Stimulated activated CD4-positive, alpha-beta T cell treated with anti-CD3 and anti-CD28 coated beads, Interleukin-12 subunit alpha, Interleukin-12 subunit beta, amount 100 ng/mL, for 24 hours (primary cell): Measurements from ENCODE around the gene HPCA.
A peak's percentile ranks its signal among the peaks of the same experiment; 100 is the strongest.

ENCODE experiments used
- DNase-seq, 2 experiments: peaks; one replicate each; pipeline ENCODE4 v3.0.0-alpha.2; 2020; ENCODE audit warnings: low read depth in 2 of 2

Gene HPCA

GRCh38 chr1:32889731-32890278 lies 3.5 kb downstream of the HPCA start:
- DNase-seq: no peak

- DNase-seq: no peak
Measured at GRCh38 chr1:32890516-32891240, 4.4 kb downstream of the HPCA start.

- no peak for DNase-seq
Measured at GRCh38 chr1:32891241-32891570, 4.9 kb downstream of the HPCA start.

- DNase-seq: no peak
Measured at GRCh38 chr1:32891630-32892029, 5.3 kb downstream of the HPCA start.

GRCh38 chr1:32892368-32893197 lies 6.3 kb downstream of the HPCA start:
- peak in 1 of 2 experiments; percentile 30 for DNase-seq

GRCh38 chr1:32893198-32894018 lies 7.1 kb downstream of the HPCA start:
- DNase-seq: peak in 1 of 2 experiments; percentile 14

GRCh38 chr1:32894019-32894600 lies 7.8 kb downstream of the HPCA start:
- DNase-seq: no peak

- no peak for DNase-seq
Measured at GRCh38 chr1:32894681-32895080, 8.4 kb downstream of the HPCA start.

- DNase-seq: no peak
Measured at GRCh38 chr1:32895325-32896215, 9.3 kb downstream of the HPCA start.

GRCh38 chr1:32896451-32896850 lies 10.2 kb downstream of the HPCA start:
- no peak for DNase-seq

GRCh38 chr1:32897082-32898049 lies 11.1 kb downstream of the HPCA start:
- DNase-seq: no peak

GRCh38 chr1:32898056-32898455 lies 11.8 kb downstream of the HPCA start:
- DNase-seq: no peak

- no peak for DNase-seq
Measured at GRCh38 chr1:32898958-32899357, 12.7 kb downstream of the HPCA start.

GRCh38 chr1:32899586-32900296 lies 13.4 kb downstream of the HPCA start:
- DNase-seq: no peak

GRCh38 chr1:32900371-32900955 lies 14.2 kb downstream of the HPCA start:
- DNase-seq: no peak

GRCh38 chr1:32900956-32901822 lies 14.9 kb downstream of the HPCA start, which contains the start of gene TMEM54:
TMEM54 (minus strand) TSS chr1:32901389; CDS start chr1:32901238, 151 bp downstream.
- DNase-seq: no peak

GRCh38 chr1:32901823-32902534 lies 15.7 kb downstream of the HPCA start:
- no peak for DNase-seq
